GM12878 (cell line): ENCODE data around the gene WWOX. TPM values are rescaled to one million over a fixed set of nuclear protein-coding genes. Genes with fewer than 3 reads are reported as not detected.

ENCODE experiments used
- ATAC-seq: fragments of 200-7000 bp; cut with Tn5 transposase; 3 replicates; pipeline ENCODE4 v1.9.1; 2020; ENCODE audit warnings: mild to moderate bottlenecking, moderate library complexity
- BruUV-seq: library from RNA; stranded (reverse); fragments of 400-500 nt; replicated peaks from 2 replicates; lab custom pipeline; 2021; lab: Mats Ljungman, UMichigan
- CTCF ChIA-PET: fragments of 300-600 bp; sonication (Branson Sonifier 250); formaldehyde crosslinking; extraction: SDS; loops from one replicate; lab custom pipeline; 2021; ENCODE audit warnings: inconsistent platforms; lab: Yijun Ruan, JAX
- POLR2A ChIA-PET: fragments of 350-600 bp; formaldehyde crosslinking; extraction: SDS; loops from one replicate; lab custom pipeline; 2021; ENCODE audit warnings: inconsistent platforms; lab: Charles Lee
- RAD21 ChIA-PET: fragments of 300-600 bp; sonication (Branson Sonifier 250); formaldehyde crosslinking; loops from one replicate; lab custom pipeline; 2023; ENCODE audit warnings: antibody characterized with exemption; ENCODE audit not compliant: unreplicated experiment; lab: Charles Lee
- SMC1A ChIA-PET: fragments of 300-600 bp; sonication (Branson Sonifier 250); formaldehyde crosslinking; loops from one replicate; lab custom pipeline; 2023; ENCODE audit not compliant: unreplicated experiment, uncharacterized antibody; lab: Charles Lee
- DNase-seq: peaks from one replicate; pipeline ENCODE4 v3.0.0-alpha.2; 2011; ENCODE audit warnings: low read depth, low spot score
- FAIRE-seq: peaks from 3 replicates; lab custom pipeline; 2011; peaks lifted over from hg19 to GRCh38; lab: Jason Lieb, UNC
- H2AFZ ChIP-seq: 2 replicates; pipeline ENCODE4 v1.6.0; 2011; ENCODE audit warnings: low read depth, low read length, control low read depth; ENCODE audit not compliant: control insufficient read depth
- H3K27ac ChIP-seq: 2 replicates; pipeline ENCODE4 v1.5.1; 2011; ENCODE audit warnings: control low read depth; ENCODE audit not compliant: control insufficient read depth, insufficient read depth
- H3K27me3 ChIP-seq, 2 experiments: replicated peaks in 1 of 2; 2 replicates each; pipeline versions ENCODE4 v1.6.0 to v1.6.1; 2011; ENCODE audit warnings: low read length in 1 of 2; ENCODE audit not compliant: control insufficient read depth in 2 of 2, insufficient read depth in 2 of 2
- H3K36me3 ChIP-seq, 2 experiments: 2 replicates each; pipeline ENCODE4 v1.5.1; 2011; ENCODE audit warnings: low read length in 1 of 2; ENCODE audit not compliant: control insufficient read depth in 2 of 2, insufficient read depth in 2 of 2
- H3K4me1 ChIP-seq: 2 replicates; pipeline ENCODE4 v1.6.1; 2011; ENCODE audit warnings: mild to moderate bottlenecking, low read length, moderate library complexity, mixed read lengths; ENCODE audit not compliant: control insufficient read depth, insufficient read depth
- H3K4me2 ChIP-seq: 2 replicates; pipeline ENCODE4 v1.6.0; 2011; ENCODE audit warnings: control low read depth; ENCODE audit not compliant: control insufficient read depth, insufficient read depth
- H3K4me3 ChIP-seq: fragments of 200-600 bp; sonication (generic); 2 replicates; pipeline ENCODE4 v1.5.1; 2016
- H3K79me2 ChIP-seq: 2 replicates; pipeline ENCODE4 v1.6.0; 2011; ENCODE audit warnings: low read length; ENCODE audit not compliant: control insufficient read depth, insufficient read depth
- H3K9ac ChIP-seq: 2 replicates; pipeline ENCODE4 v1.8.0; 2011; ENCODE audit warnings: low read length, control low read depth, mixed read lengths; ENCODE audit not compliant: control insufficient read depth, insufficient read depth
- H3K9me3 ChIP-seq: replicated peaks from 3 replicates; pipeline ENCODE4 v1.5.1; 2011; ENCODE audit warnings: mild to moderate bottlenecking, low read length; ENCODE audit not compliant: control insufficient read depth, insufficient read depth
- H4K20me1 ChIP-seq: 2 replicates; pipeline ENCODE4 v1.6.0; 2011; ENCODE audit not compliant: control insufficient read depth, insufficient read depth
- BMI1 ChIP-seq: fragments of 450-650 bp; IDR thresholded peaks from 2 replicates; pipeline ENCODE4 v1.6.1; 2016; ENCODE audit warnings: mild to moderate bottlenecking, moderate library complexity, borderline replicate concordance
- DPF2 ChIP-seq: fragments of 450-650 bp; IDR thresholded peaks from 2 replicates; pipeline ENCODE4 v1.6.1; 2017; ENCODE audit warnings: mild to moderate bottlenecking
- SRF ChIP-seq, 2 experiments: IDR thresholded peaks; 2 replicates each; pipeline ENCODE4 v1.6.1; 2011; ENCODE audit warnings: low read depth in 2 of 2, low read length in 2 of 2, mild to moderate bottlenecking in 1 of 2, moderate library complexity in 1 of 2
- SUPT20H ChIP-seq: IDR thresholded peaks from 2 replicates; pipeline ENCODE4 v1.6.1; 2011; ENCODE audit warnings: low read depth, mild to moderate bottlenecking, low read length, moderate library complexity, borderline replicate concordance; ENCODE audit not compliant: control insufficient read depth
- WGBS: methylation state at CpG from one replicate; pipeline ENCODE4 v1.1.6; 2016; ENCODE audit warnings: low lambda C conversion rate; ENCODE audit not compliant: insufficient replicate concordance, insufficient coverage; ENCODE audit errors: missing lambda C conversion rate; 5-methylcytosine and 5-hydroxymethylcytosine counted together
- in situ Hi-C: fragments of 300-500 bp; cut with MboI; formaldehyde crosslinking; loops from 9 replicates; pipeline ENCODE4 v1.14.3; 2018; ENCODE audit warnings: mixed read lengths
- intact Hi-C: fragments of 100-400 bp; cut with micrococcal nuclease; formaldehyde crosslinking; loops from one replicate; pipeline ENCODE4 v1.14.2; 2022; ENCODE audit not compliant: unreplicated experiment
- polyA plus RNA-seq, 11 experiments: library from polyadenylated mRNA; depleted of rRNA in 4 of 11; unstranded in 6 of 11; stranded (reverse) in 5 of 11; fragments of >200 nt; fragmentation: Nextera tagmentation in 4 of 11; fragmentation: Illumina TruSeq in 1 of 11; extraction: Ambion mirVana in 4 of 11; extraction: Trizol in 1 of 11; gene quantifications; 1 replicate in 1 of 11; 2 replicates in 10 of 11; pipeline versions ENCODE4 v1.2.1 to v1.2.3, GENCODE V29; 2011 to 2016; ENCODE audit warnings: inconsistent platforms in 2 of 11, missing spikeins in 2 of 11, low read depth in 1 of 11
- total RNA-seq, 4 experiments: library from RNA; depleted of rRNA in 3 of 4; stranded (reverse); fragments of >200 nt in 3 of 4; fragmentation: Illumina TruSeq in 1 of 4; extraction: Trizol in 1 of 4; gene quantifications; 2 replicates each; pipeline versions ENCODE4 v1.2.1 to v1.2.3, GENCODE V29; 2013 to 2021
- TF ChIP-seq, protein P1 (sequence below): IDR thresholded peaks from 2 replicates; pipeline ENCODE4 v1.6.1; 2011; ENCODE audit warnings: borderline replicate concordance, low read depth, mild to moderate bottlenecking, moderate library complexity, mixed read lengths, low read length; ENCODE audit not compliant: insufficient read depth; ENCODE audit errors: extremely low read length

WWOX gene
- total and polyA plus RNA-seq, 10 of the 15 experiments (the other 5 are each of a cell fraction or from before 2014, with no cell fraction given), result 2.8 to 24.4 (median 17.8) TPM

DNA sequence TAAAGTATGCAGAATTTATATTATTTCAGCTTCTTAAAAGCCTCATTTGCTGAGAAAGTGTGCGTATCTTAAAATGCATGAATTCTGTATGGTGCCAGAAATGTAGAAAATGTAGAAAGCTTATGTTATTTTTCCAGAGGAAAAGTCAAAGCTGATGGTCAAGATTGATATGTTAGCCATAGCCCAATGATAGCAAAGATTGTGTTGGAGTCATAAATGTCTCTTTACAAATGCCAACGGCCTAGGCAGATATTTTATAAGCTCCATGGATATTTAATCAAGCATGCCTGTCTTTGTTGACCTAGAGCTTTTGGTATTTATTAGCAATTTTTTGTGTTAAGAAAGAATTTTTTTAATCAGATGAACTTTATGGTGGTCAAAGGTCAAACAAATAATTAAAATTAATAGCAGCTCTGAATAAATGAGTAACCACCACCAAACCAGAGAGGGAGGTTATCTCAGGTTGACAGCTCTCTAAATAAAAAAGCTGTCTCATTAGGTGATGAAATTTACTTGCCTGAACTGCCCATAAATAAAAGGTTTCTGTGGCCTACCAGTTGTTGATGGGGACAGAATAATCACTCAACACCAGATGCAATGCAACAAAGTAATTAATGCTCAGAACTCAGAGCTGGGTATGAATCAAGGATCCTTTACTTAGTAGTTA is 48.6 kb upstream of the WWOX start:
- H3K4me3 ChIP-seq, result no peak overlapping the region
- FAIRE-seq (no peak), ATAC-seq (no peak), DNase-seq (no peak)
- peaks cover 0 to 4% of the 10 kb centered on the region in 2 experiments; a peak in 2 of 4 replicates for H3K27me3 ChIP-seq
- H4K20me1 ChIP-seq, result no peaks in the 10 kb centered on the region
- H3K4me1 ChIP-seq, result no peaks in the 10 kb centered on the region
- no peaks in the 10 kb centered on the region for H3K9me3 ChIP-seq
- in situ Hi-C loops, result no loop called here
- RAD21 ChIA-PET, result no interaction called here
- TF ChIP-seq BMI1 (no peak), SUPT20H (no peak), DPF2 (no peak), SRF (IDR thresholded peaks at IDR 0.05; ENCODE audit: low read depth in 2 of 2, low read length in 2 of 2) (no peak)
- TF ChIP-seq, protein P1, sequence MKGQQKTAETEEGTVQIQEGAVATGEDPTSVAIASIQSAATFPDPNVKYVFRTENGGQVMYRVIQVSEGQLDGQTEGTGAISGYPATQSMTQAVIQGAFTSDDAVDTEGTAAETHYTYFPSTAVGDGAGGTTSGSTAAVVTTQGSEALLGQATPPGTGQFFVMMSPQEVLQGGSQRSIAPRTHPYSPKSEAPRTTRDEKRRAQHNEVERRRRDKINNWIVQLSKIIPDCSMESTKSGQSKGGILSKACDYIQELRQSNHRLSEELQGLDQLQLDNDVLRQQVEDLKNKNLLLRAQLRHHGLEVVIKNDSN, result no peak
- no peak overlapping the region for H3K4me2 ChIP-seq
- intact Hi-C loops, result no loop called here
- no peaks in the 10 kb centered on the region for H3K36me3 ChIP-seq
- H3K27ac ChIP-seq, result no peak overlapping the region
- CTCF ChIA-PET, result interaction anchor here (0.7 to 1.6 kb wide), 2 partner anchors 9 to 50 kb away, joined by 3 to 5 read pairs; no protein-coding TSS in a partner anchor
- 31% methylated on average over 2 of the region's 2 CpGs for WGBS
- H3K79me2 ChIP-seq, result no peaks in the 10 kb centered on the region
- no peak overlapping the region for H3K9ac ChIP-seq
- BruUV-seq, result no TSS peak
- SMC1A ChIA-PET, result no interaction called here
- POLR2A ChIA-PET, result no interaction called here
- no peak overlapping the region for H2AFZ ChIP-seq
